Measurements from ENCODE around the gene MGAT5.

Gene MGAT5

DNA sequence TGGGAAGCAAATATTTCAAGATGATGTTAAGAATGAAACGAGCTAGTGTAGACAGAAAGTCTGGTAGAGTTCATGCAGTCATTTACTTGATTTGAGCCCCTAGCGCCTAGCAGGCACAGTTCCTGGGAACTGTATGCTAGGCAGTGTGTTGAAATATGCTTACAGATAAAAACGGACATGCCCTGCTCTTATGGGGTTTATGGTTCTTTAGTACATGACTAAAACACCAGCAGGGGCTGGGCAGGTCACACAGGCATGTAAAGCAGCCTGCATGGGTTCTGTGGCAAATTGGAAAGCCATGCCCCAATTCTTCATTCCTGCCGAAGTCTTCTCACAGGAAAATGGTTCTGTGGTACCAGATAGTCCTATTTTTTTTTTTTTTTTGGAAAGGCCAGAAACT is 27.3 kb upstream of the MGAT5 start:
- no peak for ATAC-seq
- TF ChIP-seq ISL1 (CRISPR knock-in tag; IDR thresholded peaks at IDR 0.05) (no peak), OSR1 (CRISPR knock-in tag; IDR thresholded peaks at IDR 0.05) (no peak), CREB5 (CRISPR knock-in tag; IDR thresholded peaks at IDR 0.05; ENCODE audit: low read depth) (no peak), ZFP30 (CRISPR knock-in tag; IDR thresholded peaks at IDR 0.05) (no peak), TOX (CRISPR knock-in tag; IDR thresholded peaks at IDR 0.05; ENCODE audit: borderline replicate concordance) (no peak), ZFP3 (CRISPR knock-in tag; IDR thresholded peaks at IDR 0.05) (no peak), ARNTL (CRISPR knock-in tag; IDR thresholded peaks at IDR 0.05; ENCODE audit: borderline replicate concordance, low read depth) (no peak), ZNF70 (CRISPR knock-in tag; IDR thresholded peaks at IDR 0.05) (no peak)

- TF ChIP-seq CSDC2 (CRISPR knock-in tag; IDR thresholded peaks at IDR 0.05) (no peak), ZNF8 (CRISPR knock-in tag; IDR thresholded peaks at IDR 0.05) (no peak), SNAI2 (CRISPR knock-in tag; IDR thresholded peaks at IDR 0.05) (no peak), ZFP30 (CRISPR knock-in tag; IDR thresholded peaks at IDR 0.05) (no peak), OSR1 (CRISPR knock-in tag; IDR thresholded peaks at IDR 0.05) (no peak), ZNF70 (CRISPR knock-in tag; IDR thresholded peaks at IDR 0.05) (no peak), ZC3H10 (CRISPR knock-in tag; IDR thresholded peaks at IDR 0.05) (no peak), RARB (CRISPR knock-in tag; IDR thresholded peaks at IDR 0.05) (no peak), ESRRG (CRISPR knock-in tag; IDR thresholded peaks at IDR 0.05) (no peak), ISL1 (CRISPR knock-in tag; IDR thresholded peaks at IDR 0.05) (no peak), CREB5 (CRISPR knock-in tag; IDR thresholded peaks at IDR 0.05; ENCODE audit: low read depth) (no peak), BACH2 (CRISPR knock-in tag; IDR thresholded peaks at IDR 0.05; ENCODE audit: borderline replicate concordance) (no peak), TCF4 (CRISPR knock-in tag; IDR thresholded peaks at IDR 0.05; ENCODE audit: borderline replicate concordance) (no peak), PPARA (CRISPR knock-in tag; IDR thresholded peaks at IDR 0.05; ENCODE audit: borderline replicate concordance) (no peak), TOX (CRISPR knock-in tag; IDR thresholded peaks at IDR 0.05; ENCODE audit: borderline replicate concordance) (no peak), ZFP3 (CRISPR knock-in tag; IDR thresholded peaks at IDR 0.05) (no peak), ARNTL (CRISPR knock-in tag; IDR thresholded peaks at IDR 0.05; ENCODE audit: borderline replicate concordance, low read depth) (no peak)
- TF ChIP-seq, protein P1, sequence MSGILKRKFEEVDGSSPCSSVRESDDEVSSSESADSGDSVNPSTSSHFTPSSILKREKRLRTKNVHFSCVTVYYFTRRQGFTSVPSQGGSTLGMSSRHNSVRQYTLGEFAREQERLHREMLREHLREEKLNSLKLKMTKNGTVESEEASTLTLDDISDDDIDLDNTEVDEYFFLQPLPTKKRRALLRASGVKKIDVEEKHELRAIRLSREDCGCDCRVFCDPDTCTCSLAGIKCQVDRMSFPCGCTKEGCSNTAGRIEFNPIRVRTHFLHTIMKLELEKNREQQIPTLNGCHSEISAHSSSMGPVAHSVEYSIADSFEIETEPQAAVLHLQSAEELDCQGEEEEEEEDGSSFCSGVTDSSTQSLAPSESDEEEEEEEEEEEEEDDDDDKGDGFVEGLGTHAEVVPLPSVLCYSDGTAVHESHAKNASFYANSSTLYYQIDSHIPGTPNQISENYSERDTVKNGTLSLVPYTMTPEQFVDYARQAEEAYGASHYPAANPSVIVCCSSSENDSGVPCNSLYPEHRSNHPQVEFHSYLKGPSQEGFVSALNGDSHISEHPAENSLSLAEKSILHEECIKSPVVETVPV (CRISPR knock-in tag; IDR thresholded peaks at IDR 0.05), result no peak
- TF ChIP-seq, protein P2, sequence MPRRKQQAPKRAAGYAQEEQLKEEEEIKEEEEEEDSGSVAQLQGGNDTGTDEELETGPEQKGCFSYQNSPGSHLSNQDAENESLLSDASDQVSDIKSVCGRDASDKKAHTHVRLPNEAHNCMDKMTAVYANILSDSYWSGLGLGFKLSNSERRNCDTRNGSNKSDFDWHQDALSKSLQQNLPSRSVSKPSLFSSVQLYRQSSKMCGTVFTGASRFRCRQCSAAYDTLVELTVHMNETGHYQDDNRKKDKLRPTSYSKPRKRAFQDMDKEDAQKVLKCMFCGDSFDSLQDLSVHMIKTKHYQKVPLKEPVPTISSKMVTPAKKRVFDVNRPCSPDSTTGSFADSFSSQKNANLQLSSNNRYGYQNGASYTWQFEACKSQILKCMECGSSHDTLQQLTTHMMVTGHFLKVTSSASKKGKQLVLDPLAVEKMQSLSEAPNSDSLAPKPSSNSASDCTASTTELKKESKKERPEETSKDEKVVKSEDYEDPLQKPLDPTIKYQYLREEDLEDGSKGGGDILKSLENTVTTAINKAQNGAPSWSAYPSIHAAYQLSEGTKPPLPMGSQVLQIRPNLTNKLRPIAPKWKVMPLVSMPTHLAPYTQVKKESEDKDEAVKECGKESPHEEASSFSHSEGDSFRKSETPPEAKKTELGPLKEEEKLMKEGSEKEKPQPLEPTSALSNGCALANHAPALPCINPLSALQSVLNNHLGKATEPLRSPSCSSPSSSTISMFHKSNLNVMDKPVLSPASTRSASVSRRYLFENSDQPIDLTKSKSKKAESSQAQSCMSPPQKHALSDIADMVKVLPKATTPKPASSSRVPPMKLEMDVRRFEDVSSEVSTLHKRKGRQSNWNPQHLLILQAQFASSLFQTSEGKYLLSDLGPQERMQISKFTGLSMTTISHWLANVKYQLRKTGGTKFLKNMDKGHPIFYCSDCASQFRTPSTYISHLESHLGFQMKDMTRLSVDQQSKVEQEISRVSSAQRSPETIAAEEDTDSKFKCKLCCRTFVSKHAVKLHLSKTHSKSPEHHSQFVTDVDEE (CRISPR knock-in tag; IDR thresholded peaks at IDR 0.05), result no peak
- ATAC-seq, result no peak
These were observed 26.2 kb upstream of the MGAT5 start for GRCh38 chr2:134227666-134228065.

DNA sequence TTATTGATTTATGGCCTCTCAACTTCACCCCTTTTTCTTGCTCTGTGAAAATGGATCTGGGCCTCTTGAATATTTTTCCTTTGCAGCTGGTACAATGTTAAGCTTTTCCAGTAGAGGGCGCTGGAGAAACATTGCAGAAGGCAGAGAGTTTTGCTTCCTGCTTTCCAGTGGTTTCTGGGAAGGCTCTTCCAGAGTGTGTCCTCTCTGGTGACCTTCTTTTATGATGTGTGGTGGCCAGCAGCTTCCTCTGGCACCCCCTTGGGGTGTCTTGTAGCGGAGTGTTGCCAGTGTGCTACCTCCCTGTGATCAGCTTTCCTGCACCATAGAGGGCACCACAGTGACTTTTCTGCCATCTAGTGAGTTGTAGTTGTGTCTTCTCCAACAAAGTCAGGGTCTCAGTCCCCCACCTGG is 25.4 kb upstream of the MGAT5 start:
- ATAC-seq, result no peak
- TF ChIP-seq ISL1 (CRISPR knock-in tag; IDR thresholded peaks at IDR 0.05) (no peak), ZC3H10 (CRISPR knock-in tag; IDR thresholded peaks at IDR 0.05) (no peak), TOX (CRISPR knock-in tag; IDR thresholded peaks at IDR 0.05; ENCODE audit: borderline replicate concordance) (no peak), ZNF8 (CRISPR knock-in tag; IDR thresholded peaks at IDR 0.05) (no peak), GLIS3 (CRISPR knock-in tag; IDR thresholded peaks at IDR 0.05) (no peak), RARB (CRISPR knock-in tag; IDR thresholded peaks at IDR 0.05) (no peak), PPARA (CRISPR knock-in tag; IDR thresholded peaks at IDR 0.05; ENCODE audit: borderline replicate concordance) (no peak), SNAI2 (CRISPR knock-in tag; IDR thresholded peaks at IDR 0.05) (no peak), ZFP30 (CRISPR knock-in tag; IDR thresholded peaks at IDR 0.05) (no peak)
- TF ChIP-seq, protein P1 (CRISPR knock-in tag; IDR thresholded peaks at IDR 0.05), result no peak
